HL-60 (cell line): ENCODE measurements around the gene HMGCS2.

Experiments used
- GABPA ChIP-seq: IDR thresholded peaks from 2 replicates; pipeline ENCODE4 v1.6.1; 2012; ENCODE audit warnings: low read depth
- POLR2AphosphoS5 ChIP-seq: IDR thresholded peaks from 2 replicates; pipeline ENCODE4 v1.6.1; 2012; ENCODE audit warnings: low read depth
- SPI1 ChIP-seq: IDR thresholded peaks from 2 replicates; pipeline ENCODE4 v1.6.1; 2012; ENCODE audit warnings: low read depth, mild to moderate bottlenecking, borderline replicate concordance
- TF ChIP-seq, protein P1 (sequence below): IDR thresholded peaks from one replicate; pipeline ENCODE4 v1.5.1; 2011; ENCODE audit warnings: low read length, control low read depth, inconsistent platforms; ENCODE audit not compliant: insufficient read depth
- TF ChIP-seq, protein P2 (sequence below): IDR thresholded peaks from 2 replicates; pipeline ENCODE4 v1.6.1; 2012; ENCODE audit warnings: low read depth; ENCODE audit not compliant: insufficient replicate concordance

DNA sequence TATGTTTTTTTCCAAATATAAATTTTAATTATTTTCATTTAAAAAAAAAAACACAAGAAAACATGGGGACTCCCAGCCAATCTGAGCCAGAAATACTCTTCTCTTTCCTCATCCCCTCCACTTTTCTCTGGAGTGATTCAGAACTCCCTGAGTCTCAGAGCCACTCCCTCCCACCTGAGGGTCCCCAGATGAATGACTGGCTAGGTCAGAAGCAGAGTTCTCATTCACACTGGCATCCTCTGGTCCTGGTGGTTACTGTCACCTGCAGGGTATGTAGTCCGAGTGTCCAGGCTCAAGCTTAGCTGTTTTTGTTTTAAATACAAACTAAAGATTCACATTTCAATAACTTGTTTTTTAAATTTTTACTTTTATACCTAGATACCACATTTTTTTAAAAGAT, 6.3 kb downstream of the HMGCS2 start:
- TF ChIP-seq, protein P1, sequence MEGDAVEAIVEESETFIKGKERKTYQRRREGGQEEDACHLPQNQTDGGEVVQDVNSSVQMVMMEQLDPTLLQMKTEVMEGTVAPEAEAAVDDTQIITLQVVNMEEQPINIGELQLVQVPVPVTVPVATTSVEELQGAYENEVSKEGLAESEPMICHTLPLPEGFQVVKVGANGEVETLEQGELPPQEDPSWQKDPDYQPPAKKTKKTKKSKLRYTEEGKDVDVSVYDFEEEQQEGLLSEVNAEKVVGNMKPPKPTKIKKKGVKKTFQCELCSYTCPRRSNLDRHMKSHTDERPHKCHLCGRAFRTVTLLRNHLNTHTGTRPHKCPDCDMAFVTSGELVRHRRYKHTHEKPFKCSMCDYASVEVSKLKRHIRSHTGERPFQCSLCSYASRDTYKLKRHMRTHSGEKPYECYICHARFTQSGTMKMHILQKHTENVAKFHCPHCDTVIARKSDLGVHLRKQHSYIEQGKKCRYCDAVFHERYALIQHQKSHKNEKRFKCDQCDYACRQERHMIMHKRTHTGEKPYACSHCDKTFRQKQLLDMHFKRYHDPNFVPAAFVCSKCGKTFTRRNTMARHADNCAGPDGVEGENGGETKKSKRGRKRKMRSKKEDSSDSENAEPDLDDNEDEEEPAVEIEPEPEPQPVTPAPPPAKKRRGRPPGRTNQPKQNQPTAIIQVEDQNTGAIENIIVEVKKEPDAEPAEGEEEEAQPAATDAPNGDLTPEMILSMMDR: no peak
- TF ChIP-seq SPI1 (no peak), POLR2AphosphoS5 (no peak), GABPA (no peak)
- TF ChIP-seq, protein P2, sequence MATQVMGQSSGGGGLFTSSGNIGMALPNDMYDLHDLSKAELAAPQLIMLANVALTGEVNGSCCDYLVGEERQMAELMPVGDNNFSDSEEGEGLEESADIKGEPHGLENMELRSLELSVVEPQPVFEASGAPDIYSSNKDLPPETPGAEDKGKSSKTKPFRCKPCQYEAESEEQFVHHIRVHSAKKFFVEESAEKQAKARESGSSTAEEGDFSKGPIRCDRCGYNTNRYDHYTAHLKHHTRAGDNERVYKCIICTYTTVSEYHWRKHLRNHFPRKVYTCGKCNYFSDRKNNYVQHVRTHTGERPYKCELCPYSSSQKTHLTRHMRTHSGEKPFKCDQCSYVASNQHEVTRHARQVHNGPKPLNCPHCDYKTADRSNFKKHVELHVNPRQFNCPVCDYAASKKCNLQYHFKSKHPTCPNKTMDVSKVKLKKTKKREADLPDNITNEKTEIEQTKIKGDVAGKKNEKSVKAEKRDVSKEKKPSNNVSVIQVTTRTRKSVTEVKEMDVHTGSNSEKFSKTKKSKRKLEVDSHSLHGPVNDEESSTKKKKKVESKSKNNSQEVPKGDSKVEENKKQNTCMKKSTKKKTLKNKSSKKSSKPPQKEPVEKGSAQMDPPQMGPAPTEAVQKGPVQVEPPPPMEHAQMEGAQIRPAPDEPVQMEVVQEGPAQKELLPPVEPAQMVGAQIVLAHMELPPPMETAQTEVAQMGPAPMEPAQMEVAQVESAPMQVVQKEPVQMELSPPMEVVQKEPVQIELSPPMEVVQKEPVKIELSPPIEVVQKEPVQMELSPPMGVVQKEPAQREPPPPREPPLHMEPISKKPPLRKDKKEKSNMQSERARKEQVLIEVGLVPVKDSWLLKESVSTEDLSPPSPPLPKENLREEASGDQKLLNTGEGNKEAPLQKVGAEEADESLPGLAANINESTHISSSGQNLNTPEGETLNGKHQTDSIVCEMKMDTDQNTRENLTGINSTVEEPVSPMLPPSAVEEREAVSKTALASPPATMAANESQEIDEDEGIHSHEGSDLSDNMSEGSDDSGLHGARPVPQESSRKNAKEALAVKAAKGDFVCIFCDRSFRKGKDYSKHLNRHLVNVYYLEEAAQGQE: no peak
